Thoracic aorta endothelial cell (primary cell): ENCODE measurements around the gene MAGEB1. TPM values are rescaled to one million over a fixed set of nuclear protein-coding genes. Genes with fewer than 3 reads are reported as not detected.

Experiments
- total RNA-seq: library from RNA; depleted of rRNA; stranded (reverse); fragments of >200 nt; gene quantifications from 2 replicates; pipeline ENCODE4 v1.2.3, GENCODE V29; 2012

Gene MAGEB1
- total RNA-seq: not detected in 2 replicates

DNA sequence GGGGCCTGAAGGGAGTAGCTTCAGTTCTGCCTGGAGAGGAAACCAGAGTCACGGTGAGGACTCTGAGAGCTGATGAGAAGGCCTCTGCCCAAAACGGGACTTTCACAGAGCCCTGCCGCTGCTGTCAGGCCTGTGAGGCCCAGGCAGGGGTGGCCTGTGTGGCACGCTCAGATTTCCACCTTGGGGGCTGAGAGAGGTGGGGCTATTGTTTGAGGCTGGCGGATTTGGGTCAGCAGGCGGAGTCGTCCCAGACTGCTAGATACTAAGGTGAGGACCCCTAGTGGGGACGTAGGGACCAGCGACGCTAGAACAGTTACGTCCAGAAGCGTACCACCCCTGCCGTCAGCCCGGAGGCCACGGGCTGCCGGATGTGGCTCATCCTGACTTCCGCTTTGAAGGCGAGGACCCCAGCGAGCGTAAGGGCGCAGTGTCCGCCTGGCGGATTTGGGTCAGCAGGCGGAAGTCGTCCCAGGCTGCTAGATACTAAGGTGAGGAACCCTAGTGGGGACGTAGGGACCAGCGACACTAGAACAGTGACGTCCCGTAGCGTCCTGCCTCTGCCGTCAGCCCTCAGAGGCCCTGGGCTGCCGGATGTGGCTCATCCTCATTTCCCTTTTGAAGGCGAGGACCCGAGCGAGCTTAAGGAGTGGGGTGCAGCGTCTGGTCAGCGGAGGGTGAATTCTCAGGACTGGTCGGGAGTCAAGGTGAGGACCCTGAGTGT is at the start of gene MAGEB1:
MAGEB1 (plus strand) TSS at position 378 of the 721 bp plus-strand sequence. CDS start 3,348 bp downstream, outside the sequence.

GRCh38 chrX:30215357-30215843 is 31.5 kb upstream of the MAGEB1 start, which contains the start of gene MAGEB2:
TSS of gene MAGEB2 (plus strand) at chrX:30215563. CDS start at chrX:30218581, 3,018 bp downstream.

DNA sequence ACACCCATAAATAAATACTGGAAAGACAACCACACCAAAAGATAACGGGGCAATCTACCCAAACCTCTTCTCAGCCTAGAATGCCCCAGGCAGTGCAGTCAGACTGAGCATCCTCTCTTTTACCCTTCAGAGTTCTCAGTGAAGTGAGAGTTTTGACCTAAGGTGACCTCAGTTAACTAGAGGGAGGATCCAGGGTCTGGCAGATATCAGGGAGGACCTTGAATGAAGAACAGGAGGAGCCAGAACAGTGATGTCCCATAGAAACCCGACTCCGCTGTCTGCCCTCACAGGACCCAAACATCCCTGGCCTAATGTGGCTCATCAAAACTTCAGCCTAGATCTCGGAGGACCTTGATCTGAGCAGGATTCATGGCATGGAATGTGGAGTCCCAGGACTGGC is 16.6 kb upstream of the MAGEB1 start, which contains the start of gene MAGEB3:
MAGEB3 (plus strand) TSS at position 263 of the 400 bp plus-strand sequence. CDS start 5,268 bp downstream, outside the sequence.

DNA sequence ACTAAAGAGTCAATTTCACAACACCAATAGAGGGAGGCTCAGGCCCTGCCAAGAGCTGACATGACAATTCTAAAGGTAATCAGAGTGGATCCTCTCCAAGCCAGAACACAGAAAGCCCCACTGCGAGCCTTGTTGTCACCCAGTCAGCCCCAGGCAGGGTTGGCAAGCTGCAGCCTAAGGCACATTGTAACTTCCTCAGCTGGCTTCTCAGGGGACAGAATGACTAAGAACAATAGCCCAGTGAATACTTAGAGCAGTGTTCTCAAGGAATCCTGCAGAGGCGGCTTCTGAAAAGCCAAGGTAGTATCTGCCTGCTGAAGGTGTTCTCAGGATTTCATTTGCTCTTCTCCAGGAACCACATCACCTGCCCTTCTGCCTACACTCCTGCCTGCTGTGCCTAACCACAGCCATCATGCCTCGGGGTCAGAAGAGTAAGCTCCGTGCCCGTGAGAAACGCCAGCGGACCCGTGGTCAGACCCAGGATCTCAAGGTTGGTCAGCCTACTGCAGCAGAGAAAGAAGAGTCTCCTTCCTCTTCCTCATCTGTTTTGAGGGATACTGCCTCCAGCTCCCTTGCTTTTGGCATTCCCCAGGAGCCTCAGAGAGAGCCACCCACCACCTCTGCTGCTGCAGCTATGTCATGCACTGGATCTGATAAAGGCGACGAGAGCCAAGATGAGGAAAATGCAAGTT is 5.1 kb upstream of the MAGEB1 start, which contains the start of gene MAGEB4:
MAGEB4 (plus strand) TSS at position 277 of the 692 bp plus-strand sequence; CDS start at position 413, 136 bp downstream.

Other genes with a start within 250 kb of the MAGEB1 start
- gene MAGEB2, start 31.6 kb upstream of the MAGEB1 start, total RNA-seq: not detected in 2 replicates
- not detected in 2 replicates for gene MAGEB3, start 16.5 kb upstream of the MAGEB1 start, total RNA-seq
- not detected in 2 replicates for gene MAGEB4, start 5.1 kb upstream of the MAGEB1 start, total RNA-seq
- gene NR0B1, start 62.2 kb downstream of the MAGEB1 start, total RNA-seq: not detected in 2 replicates